Measurements from ENCODE around the gene CFAP221.

Gene CFAP221

DNA sequence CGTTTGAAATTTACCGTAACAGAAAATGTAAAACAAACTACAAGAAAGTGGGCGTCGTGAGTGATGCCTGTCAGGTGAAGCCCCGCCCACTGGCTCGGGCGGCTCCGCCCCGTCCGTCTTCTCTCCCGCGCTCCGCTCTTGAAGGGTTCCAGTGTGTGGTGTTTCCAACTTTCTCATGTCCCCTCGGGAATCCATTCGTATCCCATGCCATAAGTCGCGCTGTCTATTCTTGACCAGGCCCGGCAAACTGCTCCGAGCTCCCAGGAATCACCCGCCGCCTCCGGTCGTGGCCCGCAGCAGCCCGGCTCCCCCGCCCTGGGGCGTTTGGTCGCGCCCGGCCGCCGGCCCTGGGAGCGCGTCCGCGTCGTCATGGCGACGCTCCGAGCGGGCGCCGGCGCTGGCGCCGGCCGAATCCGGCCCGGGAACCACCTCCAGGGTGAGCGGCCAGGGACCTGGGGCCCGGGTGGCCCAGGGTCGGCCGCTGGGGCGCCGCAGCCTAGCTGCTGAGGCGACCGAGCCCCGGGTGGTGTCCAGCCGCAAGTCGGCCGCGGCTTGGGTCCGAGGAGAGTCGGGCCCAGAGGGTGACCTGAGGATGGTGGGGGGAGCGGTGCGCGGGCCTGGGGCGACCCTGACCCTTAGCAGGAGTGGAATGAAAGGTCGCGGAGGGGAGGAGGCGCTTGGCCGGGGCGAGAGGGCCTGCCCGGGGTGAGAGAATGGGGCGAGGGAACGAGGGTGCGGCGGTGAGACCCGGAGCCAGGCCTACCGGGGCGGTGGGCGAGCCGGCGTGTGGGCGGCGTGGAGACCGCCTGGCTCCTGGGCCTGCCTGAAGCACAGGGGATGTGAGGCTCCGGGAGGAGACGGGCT lies at the start of gene CFAP221:
Gene CFAP221, plus strand, starts transcription at position 375 of the 864 bp plus-strand sequence. CDS start 1,683 bp downstream, outside the sequence.
- no peak for DNase-seq

DNA sequence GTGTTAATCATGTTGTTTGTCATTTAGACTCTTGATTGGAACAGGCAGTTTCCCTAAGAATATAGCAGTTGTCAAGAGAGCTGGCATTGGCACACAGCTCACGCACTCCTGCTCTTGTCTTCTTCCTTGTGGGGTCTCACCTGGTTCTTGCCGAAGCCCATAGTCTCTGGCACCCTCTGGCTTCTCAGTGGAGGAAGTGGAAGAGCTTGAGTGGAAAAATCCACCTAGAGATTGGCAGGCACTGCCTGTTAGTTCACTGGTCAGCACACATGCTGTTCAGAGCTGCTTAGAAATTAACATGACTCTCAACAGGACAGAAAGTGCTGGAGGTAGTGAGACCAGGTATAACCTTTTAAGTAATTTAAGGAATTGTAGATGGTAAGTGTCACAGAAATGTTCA lies 48.3 kb upstream of the CFAP221 start:
- DNase-seq: no peak

DNA sequence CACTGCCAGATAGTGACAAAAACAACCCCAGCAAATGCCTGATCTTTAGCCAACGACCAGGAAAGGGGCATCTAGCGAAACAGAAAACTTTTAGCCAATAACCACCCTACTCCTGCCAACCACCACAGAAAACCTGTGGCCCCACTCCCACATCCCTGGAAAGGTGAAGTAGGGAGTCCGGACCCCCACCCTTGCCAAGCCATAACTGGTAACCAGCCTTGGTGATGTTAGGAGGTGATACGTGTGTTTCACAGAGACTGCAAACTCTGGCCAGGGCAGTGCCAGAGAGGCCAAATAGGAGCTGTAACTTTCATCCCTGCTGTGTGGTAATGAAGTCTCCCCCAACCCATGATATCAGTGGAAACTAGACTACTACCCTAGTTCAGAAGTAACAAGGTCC lies 47.6 kb upstream of the CFAP221 start:
- DNase-seq: no peak

DNA sequence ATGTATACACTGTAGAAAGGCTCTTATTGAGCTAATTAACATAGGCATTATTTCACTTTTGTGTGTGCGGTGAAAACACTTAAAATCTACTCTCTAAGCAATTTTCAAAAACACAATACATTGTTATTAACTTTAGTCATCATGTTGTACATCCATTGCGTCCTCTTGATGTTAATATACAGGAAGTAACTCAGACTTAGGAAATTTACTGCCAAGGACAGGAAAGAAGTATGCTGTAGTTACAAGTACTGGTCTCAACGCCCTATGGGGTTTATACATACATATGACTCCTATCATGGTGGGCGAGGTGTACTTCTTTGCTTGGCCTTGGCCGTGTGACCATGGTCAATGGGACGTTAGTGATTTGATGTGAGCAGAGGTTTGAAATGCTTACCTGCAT lies 35.5 kb upstream of the CFAP221 start:
- no peak for DNase-seq

DNA sequence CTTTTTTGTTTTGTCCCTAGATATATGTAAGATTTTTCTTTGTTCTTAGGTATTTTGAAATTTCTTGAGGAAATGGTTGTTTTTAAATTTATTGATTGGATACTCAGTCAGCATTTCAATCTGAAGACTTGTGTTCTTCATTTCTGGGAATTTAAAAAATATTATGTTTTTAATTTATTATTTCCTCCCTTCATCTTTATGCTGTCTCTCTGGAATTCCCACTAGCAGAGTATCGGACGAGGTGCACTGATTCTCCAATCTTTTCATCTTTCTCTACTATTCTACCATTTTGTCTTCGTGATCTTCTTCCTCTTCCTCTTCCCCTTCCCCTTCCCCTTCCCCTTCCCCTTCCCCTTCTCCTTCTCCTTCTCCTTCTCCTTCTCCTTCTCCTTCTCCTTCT lies 32.3 kb upstream of the CFAP221 start:
- no peak for DNase-seq

DNA sequence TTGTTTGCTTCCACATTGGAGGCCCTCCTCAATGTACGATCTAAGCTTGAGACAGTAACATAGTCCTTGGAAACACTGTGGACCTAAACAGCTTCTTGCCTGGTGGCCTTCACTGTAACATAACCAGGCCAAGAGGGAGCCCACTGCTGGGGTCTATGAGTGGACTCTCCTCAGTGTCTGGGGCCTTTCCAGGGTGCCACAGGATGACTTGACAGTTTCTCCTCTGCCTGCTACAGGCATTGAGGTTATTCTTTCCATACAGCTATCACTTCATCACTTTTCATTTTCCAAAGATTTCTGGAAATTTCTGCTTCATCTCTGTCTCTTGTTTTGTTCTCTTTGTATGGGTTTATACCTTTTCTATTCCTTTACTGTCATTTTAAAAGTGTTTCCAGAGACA lies 31.3 kb upstream of the CFAP221 start:
- no peak for DNase-seq

DNA sequence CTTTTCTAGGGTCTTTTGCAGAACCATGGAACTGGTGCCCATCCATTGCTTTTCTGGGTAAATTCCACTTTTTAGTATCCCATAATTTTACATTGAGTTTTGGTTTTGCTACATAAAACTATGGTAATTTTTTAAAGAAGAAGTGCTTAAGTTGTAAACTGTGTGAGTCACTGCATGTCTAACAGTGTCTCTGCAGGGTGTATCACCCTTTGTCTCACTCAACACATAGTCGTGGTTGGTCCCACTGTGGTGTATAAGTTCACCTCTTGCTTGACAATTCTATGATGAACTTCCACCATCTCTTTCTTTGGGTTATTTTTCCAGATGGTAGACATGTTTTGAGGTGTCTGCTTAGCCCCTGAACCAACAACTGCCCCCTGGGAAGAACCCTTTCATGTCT lies 30.4 kb upstream of the CFAP221 start:
- DNase-seq: no peak

DNA sequence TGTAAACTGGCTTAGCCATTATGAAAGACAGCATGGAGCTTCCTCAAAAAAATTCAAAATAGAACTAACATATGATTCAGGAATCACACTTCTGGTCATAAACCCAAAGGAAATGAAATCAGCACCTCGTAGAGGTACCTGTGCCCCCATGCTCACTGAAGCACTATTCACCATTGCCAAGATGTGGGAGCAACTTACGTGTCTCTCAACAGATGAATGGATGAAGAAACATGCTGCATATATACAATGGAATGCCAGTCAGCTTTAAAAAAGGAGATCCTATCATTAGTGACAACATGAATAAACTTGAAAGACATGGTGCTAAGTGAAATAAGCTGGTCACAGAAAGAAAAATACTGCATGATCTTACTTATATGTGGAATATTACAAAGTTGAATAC lies 28.1 kb upstream of the CFAP221 start:
- DNase-seq: no peak

DNA sequence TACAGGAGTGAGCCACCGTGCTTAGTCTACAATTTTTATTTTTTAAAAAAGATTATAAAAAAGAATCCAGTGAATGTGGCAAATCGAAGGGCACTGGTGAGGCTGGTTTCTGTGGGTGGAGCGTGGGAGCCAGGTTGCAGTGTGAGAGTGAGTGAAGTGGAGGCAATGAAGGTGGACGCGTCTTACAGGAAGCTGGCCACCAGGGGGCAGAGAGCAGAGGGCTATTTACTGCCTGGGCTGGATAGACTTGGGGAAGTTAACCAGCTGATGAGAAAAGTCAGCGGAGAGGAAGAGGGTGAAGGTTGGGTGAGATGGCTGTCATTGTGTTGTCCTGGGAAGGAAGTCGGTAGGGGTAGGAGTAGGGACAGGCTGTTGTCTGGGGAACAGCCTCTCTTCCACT lies 26.8 kb upstream of the CFAP221 start:
- no peak for DNase-seq

DNA sequence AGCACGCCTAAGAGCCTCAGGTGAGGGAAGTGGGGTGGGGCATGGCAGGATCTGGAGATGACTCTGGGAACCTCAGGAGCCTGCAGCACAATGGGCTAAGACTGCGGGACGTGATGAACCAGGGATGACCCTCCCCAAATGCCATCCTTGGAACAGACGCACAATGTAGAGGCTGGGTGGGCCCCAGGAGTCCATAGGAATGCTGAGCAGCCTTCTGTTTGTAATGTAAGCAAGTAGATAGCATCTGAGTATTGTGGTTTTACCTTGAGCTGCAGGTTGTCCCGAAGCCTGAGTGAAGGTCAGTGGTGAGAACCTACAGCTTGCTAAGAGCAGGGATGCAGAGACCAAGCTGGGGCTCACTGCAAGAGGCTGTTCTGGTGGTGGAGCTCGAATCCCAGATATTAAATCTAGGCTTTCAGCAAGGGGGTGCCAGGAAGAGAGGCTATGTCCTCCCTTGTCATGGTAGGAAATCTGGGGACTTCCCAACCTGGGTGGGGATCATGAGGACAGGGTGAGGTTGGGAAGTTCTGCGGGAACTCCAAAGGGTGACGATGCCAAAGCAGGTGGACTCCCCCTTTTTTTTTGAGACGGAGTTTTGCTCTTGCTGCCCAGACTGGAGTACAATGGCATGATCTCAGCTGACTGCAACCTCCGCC lies 25.7 kb upstream of the CFAP221 start:
- DNase-seq: no peak

DNA sequence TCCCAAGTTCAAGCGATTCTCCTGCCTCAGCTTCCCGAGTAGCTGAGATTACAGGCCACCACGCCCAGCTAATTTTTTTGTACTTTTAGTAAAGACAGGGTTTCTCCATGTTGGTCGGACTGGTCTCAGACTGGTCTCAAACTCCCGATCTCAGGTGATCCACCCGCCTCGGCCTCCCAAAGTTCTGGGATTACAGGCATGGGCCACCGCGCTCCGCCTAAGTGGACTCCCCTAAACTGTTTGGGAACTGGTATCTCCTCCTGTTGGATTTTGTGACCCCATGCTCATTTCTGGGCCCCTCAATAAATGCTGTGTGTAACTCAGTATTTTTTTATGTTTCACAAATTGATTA lies 25.2 kb upstream of the CFAP221 start:
- DNase-seq: no peak

DNA sequence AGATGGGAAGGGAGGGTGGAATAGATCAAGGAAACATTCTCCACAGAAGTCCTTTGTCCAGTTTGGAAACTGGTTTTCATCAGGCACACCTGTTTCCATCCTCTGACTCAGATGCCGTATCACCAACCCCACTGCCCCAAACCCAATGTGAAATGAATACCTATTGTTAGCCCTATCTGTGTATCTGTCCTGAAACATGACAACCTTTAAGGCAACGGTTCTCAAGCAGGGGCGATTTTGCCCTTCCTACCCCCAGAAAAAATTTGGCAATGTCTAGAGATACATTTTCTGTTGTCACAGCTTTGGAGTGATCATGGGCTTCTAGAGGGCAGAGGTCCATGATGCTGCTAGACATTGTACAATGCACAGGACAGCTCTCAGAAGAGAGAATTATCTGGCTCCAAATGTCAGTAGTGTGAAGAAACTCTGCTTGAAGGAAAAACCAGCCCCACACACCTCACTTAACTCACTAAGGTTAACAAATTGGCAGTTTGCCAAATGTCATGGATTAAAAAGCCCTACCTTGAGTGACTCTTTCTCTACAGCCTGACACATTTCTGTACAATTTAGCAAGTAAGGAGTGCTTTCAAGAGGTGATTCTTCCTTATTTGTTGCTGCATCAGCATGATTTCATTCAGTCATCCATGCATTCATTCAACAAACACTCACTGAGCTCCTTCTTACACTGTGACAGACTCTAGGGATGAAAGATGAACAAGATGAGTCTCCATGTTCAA lies 23.4 kb upstream of the CFAP221 start:
- no peak for DNase-seq

DNA sequence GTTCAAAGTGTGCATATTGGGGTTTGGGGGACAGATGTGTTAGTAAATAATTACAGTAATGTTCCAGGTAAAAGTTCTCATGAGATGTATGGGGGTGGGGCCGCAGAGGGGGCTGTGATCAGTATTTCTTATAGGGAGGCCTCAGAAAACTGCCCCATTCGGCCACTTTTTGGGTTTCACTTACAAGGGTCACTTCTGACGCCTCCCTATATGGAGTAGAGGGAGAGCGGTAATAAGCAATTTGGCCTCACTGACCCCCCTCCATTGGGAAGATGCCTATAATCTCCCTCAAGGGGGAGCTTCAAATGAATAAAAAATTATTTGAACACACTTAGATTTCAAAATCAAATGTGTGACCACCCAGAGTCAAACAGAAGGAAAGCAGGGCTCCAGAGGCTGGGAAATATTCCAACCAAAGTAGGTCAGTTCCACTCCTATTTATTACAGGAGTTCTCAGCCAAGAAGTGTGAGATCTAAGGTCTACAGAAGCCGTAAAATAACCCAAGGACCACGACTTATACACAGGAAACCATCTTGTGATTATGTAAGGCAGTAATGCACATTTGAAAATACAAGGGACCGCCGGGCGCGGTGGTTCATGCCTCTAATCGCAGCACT lies 22.7 kb upstream of the CFAP221 start:
- no peak for DNase-seq

DNA sequence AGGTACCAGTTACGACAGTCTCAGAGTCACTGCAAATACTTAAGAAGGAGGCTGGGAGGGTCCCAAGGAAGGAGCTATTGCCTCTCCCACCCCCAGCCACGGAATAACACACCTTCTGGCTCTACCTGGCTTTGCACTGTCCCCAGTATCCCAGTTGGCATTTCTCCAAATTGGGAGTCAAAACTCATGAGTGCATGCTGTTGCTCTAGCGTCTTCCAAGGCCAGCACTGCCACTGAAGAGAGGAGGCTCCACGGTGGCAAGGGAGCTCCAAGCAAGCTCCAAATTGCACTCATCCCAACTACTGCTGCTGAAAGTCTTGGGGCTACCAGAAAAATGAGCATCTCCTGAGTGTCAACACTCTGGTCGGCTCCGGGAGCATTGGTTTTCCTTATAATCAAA lies 21.6 kb upstream of the CFAP221 start:
- no peak for DNase-seq

DNA sequence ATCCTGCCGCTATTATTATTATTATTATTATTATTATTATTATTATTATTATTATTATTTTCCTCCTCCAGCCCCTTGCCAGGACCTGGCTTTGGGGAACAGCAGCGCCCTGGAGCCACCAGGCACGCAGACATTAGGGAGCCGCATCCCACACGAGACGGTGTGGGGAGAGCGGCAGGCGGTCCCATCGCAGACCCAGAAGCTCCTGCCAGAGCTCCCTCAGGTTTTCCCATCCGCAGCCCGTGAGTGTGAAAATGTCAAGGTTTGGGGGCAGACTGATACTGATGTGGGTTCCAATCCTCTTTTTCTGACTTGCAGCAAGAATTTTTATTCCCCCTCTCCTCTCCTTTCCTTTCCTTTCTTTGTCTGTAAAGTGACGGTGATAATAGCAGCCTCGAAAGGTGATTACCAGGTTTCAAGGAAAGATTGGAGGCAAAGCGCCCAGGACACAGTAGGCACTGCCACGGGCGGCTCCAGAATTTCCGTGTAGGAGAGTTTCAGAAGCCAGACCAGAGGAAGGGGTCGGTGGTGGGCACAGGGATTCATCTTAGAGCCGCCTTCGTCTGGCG lies 20.8 kb upstream of the CFAP221 start:
- no peak for DNase-seq

DNA sequence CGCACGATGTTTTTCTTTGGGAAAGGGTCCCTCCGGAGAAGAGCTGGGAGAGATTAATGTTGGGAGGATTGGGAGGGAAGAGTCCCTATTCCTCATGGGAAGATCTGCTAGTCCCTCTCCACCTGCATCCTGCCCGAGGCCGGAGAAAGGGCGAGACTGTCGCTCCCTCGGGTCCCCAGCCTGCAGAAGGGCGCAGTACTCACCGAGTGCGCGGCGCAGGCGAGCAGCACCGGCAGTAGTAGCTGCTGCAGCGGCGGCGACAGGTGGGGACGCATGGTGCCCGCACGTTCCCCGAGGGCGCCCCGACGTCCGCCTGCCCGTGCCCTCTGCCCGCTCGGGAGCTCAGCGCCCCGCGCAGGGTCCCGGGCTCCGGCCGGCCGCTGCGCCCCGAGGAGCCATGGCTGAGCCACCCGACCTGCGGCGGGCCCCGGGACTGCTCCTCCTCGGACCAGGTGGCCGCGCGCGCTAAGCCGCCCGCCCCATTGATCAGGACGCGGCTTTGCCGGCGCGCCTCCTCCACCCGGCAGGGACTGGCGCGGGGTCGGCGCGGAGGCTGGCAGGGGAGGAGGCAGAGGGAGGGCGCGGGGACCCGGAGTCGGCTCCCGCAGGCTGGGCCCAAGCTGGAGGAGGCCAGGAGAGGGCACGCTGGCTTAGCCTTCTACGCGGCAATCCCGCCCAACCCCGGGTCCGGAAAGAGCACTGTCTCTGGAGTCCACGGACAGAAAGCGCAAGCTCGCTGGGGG lies 20.1 kb upstream of the CFAP221 start, which contains the start of gene SCTR:
Gene SCTR, minus strand, starts transcription at position 532 of the 743 bp plus-strand sequence. Its CDS starts 257 bp downstream, at position 275.
- DNase-seq: no peak

DNA sequence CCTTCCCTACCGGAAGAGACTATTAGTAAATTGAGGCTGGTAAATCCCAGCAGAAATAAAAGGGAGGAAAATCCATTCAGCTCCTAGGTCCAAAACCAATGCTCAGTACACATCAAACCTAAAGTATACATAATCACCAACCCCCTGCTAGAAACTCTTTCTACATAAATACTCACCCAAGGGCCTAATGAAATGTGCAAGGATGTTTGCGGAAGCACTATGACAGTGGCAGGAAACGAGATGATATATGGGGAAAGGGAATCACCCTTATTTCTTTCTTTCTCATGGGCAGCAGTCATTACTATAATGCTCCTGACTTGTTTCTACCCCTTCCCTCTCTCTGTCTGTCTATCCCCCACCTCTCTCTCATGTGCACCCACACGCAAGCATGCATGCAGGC lies 18.6 kb upstream of the CFAP221 start:
- no peak for DNase-seq

DNA sequence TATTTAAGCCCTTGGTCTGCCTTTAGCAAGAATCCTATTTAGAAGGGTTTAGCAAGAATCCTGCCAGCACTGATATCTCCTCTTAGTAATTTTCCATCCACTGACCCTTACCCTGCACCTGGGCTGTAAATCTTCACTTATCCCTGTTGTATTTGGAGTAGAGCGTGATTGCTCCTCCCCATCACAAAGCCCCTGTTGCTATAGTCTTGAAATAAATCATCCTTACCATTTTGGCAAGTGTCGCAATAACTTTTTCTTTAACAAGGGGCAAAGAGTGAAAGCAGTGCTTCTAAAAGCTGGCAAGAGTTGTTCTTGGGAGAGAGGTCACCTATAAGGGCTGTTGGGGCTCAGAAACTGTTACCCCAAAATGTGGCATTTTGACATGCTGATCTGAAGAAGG lies 16.2 kb upstream of the CFAP221 start:
- no peak for DNase-seq

DNA sequence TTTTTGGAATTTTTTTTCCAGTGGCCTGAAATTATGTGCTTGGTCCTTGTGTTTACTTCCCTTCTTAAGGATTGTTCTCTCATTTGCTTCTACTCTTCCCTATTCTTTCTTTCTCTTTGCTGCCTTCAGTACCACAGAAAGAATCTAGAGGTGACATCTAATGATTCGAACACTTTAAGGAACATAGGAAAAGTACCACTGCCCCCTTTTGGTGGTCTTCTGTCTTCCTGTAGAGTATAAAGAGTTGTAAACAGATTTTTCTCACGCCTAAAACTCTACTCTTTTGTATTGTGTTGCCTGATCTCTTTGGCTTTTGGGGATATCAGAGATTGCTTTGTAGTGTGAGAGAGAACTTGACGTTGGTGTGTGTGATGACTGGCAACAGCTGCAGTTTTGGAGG lies 13.0 kb upstream of the CFAP221 start:
- no peak for DNase-seq

DNA sequence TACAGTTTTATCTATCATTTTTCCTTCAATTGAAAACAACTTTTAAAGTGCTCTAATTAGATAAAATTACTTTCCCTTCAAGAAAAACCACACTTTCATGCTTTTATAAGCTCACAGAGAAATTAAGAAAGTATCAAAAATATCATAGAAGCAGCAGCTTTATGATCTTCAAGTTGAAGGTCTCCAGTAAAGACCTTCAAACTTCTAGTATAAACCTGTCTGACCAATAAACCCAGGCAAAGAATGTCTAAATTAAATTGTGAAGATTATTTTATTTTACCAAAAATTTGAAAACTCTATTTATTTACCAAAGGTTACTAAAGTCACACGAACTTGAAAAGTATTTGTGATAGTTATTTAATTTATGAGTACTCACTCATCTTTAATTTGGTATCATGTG lies 10.7 kb upstream of the CFAP221 start:
- no peak for DNase-seq

DNA sequence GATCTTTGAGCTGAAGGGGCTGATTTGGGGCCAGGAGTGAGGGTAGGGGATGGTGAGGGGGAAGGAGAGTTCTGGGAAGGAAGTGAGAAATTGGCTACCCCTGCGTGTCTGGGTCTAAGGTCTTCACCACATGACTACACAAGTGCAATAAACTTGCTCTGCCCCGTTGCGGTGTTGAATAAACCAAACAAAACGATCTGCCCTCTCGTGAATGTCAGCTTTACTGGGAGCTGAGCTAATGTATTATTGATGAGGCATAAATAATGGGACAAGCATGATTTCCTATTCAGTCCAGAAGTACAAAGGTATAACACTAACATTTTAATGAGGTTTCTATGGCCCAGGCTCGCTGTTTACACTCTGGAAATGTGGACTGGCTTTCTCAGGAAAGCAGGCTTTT lies 8.0 kb upstream of the CFAP221 start:
- DNase-seq: no peak

DNA sequence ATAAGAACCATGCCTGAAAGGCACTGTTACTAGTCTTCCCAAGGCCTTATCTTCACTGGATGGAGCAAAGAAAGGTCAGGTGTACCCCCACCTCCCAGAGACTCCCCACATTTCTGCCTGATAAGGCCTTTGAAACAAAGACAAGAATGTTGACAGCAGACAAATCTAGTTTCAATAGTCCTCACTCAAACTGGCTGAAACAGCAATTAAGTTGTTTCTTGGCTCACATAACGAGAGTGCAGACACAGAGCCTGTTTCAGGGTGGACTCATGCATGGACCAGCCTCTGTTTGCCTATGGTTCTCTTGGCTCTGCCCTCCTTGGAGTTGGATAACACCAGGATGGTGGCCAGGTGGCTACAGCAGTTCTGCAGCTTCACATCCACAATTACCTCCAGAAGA lies 7.5 kb upstream of the CFAP221 start:
- no peak for DNase-seq
